Heart right ventricle (tissue), 16 donors: ENCODE results near the gene SLC35A1. TPM values are rescaled to one million over a fixed set of nuclear protein-coding genes. Genes with fewer than 3 reads are reported as not detected.

Experiments used
- ATAC-seq, 8 donors: fragments of 200-7000 bp; cut with Tn5 transposase; one replicate each; pipeline ENCODE4 v1.9.1; 2020; ENCODE audit warnings: mild to moderate bottlenecking in 8 of 8, moderate library complexity in 8 of 8, moderate number of reproducible peaks in 1 of 8
- DNase-seq, 2 donors: peaks; one replicate each; pipeline ENCODE4 v3.0.0-alpha.2; 2020
- H3K27ac ChIP-seq, 10 donors: fragments of 200-600 bp; sonication (generic) in 2 of 10; one replicate each; pipeline versions ENCODE4 v1.5.0 to v1.8.0; 2020 to 2022; ENCODE audit warnings: mild to moderate bottlenecking in 3 of 10
- H3K27me3 ChIP-seq, 7 donors: fragments of 200-600 bp; one replicate each; pipeline ENCODE4 v1.8.0; 2021 to 2022; ENCODE audit warnings: mild to moderate bottlenecking in 2 of 7
- H3K36me3 ChIP-seq, 9 donors: fragments of 200-600 bp; sonication (generic) in 1 of 9; one replicate each; pipeline versions ENCODE4 v1.5.0 to v1.8.0; 2020 to 2022; ENCODE audit warnings: mild to moderate bottlenecking in 2 of 9
- H3K4me1 ChIP-seq, 9 donors: fragments of 200-600 bp; sonication (generic) in 1 of 9; one replicate each; pipeline versions ENCODE4 v1.5.0 to v1.8.0; 2020 to 2022; ENCODE audit warnings: mild to moderate bottlenecking in 4 of 9
- H3K4me3 ChIP-seq, 10 donors: fragments of 200-600 bp; sonication (generic) in 2 of 10; one replicate each; pipeline versions ENCODE4 v1.5.0 to v1.8.0; 2020 to 2022; ENCODE audit warnings: mild to moderate bottlenecking in 7 of 10, moderate library complexity in 2 of 10
- H3K9me3 ChIP-seq, 11 donors: fragments of 200-600 bp in 10 of 11; sonication (generic) in 2 of 11; one replicate each; pipeline versions ENCODE4 v1.5.0 to v1.8.0; 2013 to 2022; ENCODE audit warnings: mild to moderate bottlenecking in 2 of 11, control low read depth in 1 of 11, moderate library complexity in 1 of 11
- CTCF ChIP-seq, 9 donors: fragments of 200-600 bp; sonication (generic) in 2 of 9; IDR thresholded peaks; one replicate each; pipeline versions ENCODE4 v1.5.0 to v1.8.0; 2021 to 2022; ENCODE audit warnings: antibody characterized with exemption in 9 of 9, mild to moderate bottlenecking in 5 of 9, moderate library complexity in 1 of 9
- WGBS, 2 donors: extraction: QIAGEN DNeasy Blood & Tissue Kit; methylation state at CpG; one replicate each; pipeline ENCODE4 v1.1.7; 2013; ENCODE audit warnings: inconsistent platforms in 1 of 2; 5-methylcytosine and 5-hydroxymethylcytosine counted together
- intact Hi-C, 10 donors: fragments of 100-400 bp; cut with DNase I; formaldehyde crosslinking; loops; one replicate each; pipeline versions ENCODE4 v1.11.1 to v1.14.2; 2022
- polyA plus RNA-seq, 2 donors: library from polyadenylated mRNA; stranded (reverse); fragments of 200-250 nt; gene quantifications; one replicate each; pipeline ENCODE4 v1.2.3, GENCODE V29; 2013
- total RNA-seq, 10 donors: library from RNA; stranded (reverse); fragmentation: NEBNext Ultra II Directional in 3 of 10; extraction: Animal tissue kit (Norgen Biotek cat#: 25700) in 3 of 10; gene quantifications; one replicate each; pipeline versions ENCODE4 v1.2.1 to v1.2.4, GENCODE V29; 2021 to 2023
- donor health status: Arrhythmogenic right ventricular cardiomyopathy.
- donor health status: ischemic (EF 13 %, LVEDD 7.1; RV severe dilation, severe dysfunction).
- donor health status: healthy with polysubstance abuse.
- donor health status: DM: no; HTN: yes; CAD: no.
- donor health status: DM: no; HTN: no; CAD: no.
- donor health status: ischemic (EF 25% LVEDD 6.9; RV normal size, moderate dysfunction).
- donor health status: ischemic (EF 25% LVEDD 5.7; RV mildly dilated, moderate dysfunction).
- donor health status: healthy.
- donor health status: DM: yes; HTN: yes; CAD: no.
- donor health status: Ischemic cardiomyopathy.
- donor health status: ischemic (EF 35%, LVEDD 5.7; RV mildly dilated, moderate dysfunction).
- donor health status: nonischemic (EF 11% LVEDD 7.7; RV severe dilation, severe dysfunction).
- donor health status: DM: yes; HTN: yes; CAD: no.
- donor health status: PGD.
- donor health status: ischemic (EF 29% LVEDD 5.4; RV normal size, mild dysfunction).
- donor health status: nonischemic (EF 23%, LVEDD 6.1; RV moderate dilation, normal function).

The SLC35A1 gene
- total and polyA plus RNA-seq, 12 donors = 7.0 to 23.0 (median 9.9) TPM

- no peak for DNase-seq
- Histone ChIP-seq H3K36me3 (peaks cover 0 to 97% (median 16%) of the 10 kb centered on the region in 9 donors), H3K4me3 (no peak overlapping the region), H3K9me3 (no peaks in the 10 kb centered on the region), H3K4me1 (no peaks in the 10 kb centered on the region), H3K27ac (no peak overlapping the region), H3K27me3 (no peaks in the 10 kb centered on the region)
- ATAC-seq = no peak
- no peak for TF ChIP-seq CTCF (IDR thresholded peaks at IDR 0.05)
- 72 to 75% methylated on average over 2 of the region's 2 CpGs for WGBS, 2 donors
- intact Hi-C loops = no loop called here
Observed at GRCh38 chr6:87551799-87552198, 79.0 kb downstream of the SLC35A1 start.

- no peak for TF ChIP-seq CTCF (IDR thresholded peaks at IDR 0.05)
- intact Hi-C loops = no loop called here
- Histone ChIP-seq H3K27ac (no peak overlapping the region), H3K4me3 (no peak overlapping the region), H3K4me1 (no peaks in the 10 kb centered on the region), H3K27me3 (no peaks in the 10 kb centered on the region), H3K9me3 (no peaks in the 10 kb centered on the region), H3K36me3 (peaks cover 0 to 97% (median 16%) of the 10 kb centered on the region in 9 donors)
- DNase-seq (no peak), ATAC-seq (no peak)
- WGBS, 2 donors = 95 to 97% methylated on average over 4 of the region's 4 CpGs
Observed at GRCh38 chr6:87553159-87553765, 80.5 kb downstream of the SLC35A1 start.

GRCh38 chr6:87555506-87555905 lies 82.7 kb downstream of the SLC35A1 start:
- no peak for ATAC-seq
- H3K27ac ChIP-seq = no peak overlapping the region

GRCh38 chr6:87558446-87558845 lies 85.7 kb downstream of the SLC35A1 start:
- no peak overlapping the region for H3K27ac ChIP-seq
- no peak for TF ChIP-seq CTCF (IDR thresholded peaks at IDR 0.05)
- intact Hi-C loops = no loop called here
- DNase-seq (no peak), ATAC-seq (no peak)
- H3K4me1 ChIP-seq = no peaks in the 10 kb centered on the region
- H3K9me3 ChIP-seq = no peaks in the 10 kb centered on the region
- peaks cover 0 to 99% (median 18%) of the 10 kb centered on the region in 9 donors for H3K36me3 ChIP-seq
- no peak overlapping the region for H3K4me3 ChIP-seq
- no peaks in the 10 kb centered on the region for H3K27me3 ChIP-seq

More at GRCh38 chr6:87555506-87555905, 82.7 kb downstream of the SLC35A1 start:
- Histone ChIP-seq H3K4me1 (no peaks in the 10 kb centered on the region), H3K36me3 (peaks cover 0 to 97% (median 13%) of the 10 kb centered on the region in 9 donors), H3K27me3 (no peaks in the 10 kb centered on the region), H3K9me3 (no peaks in the 10 kb centered on the region), H3K4me3 (no peak overlapping the region)
- no peak for TF ChIP-seq CTCF (IDR thresholded peaks at IDR 0.05)
- intact Hi-C loops = no loop called here
- DNase-seq = no peak
